ENCODE data around the gene PI3. TPM values are rescaled to one million over a fixed set of nuclear protein-coding genes. Genes with fewer than 3 reads are reported as not detected.

PI3 gene
- total RNA-seq, 1 donor from 2014 or later: not detected

- no peak within 1 kb of the TSS for H3K4me3 Mint-ChIP-seq (ENCODE audit: unreplicated experiment)
- H3K27me3 Mint-ChIP-seq (ENCODE audit: low read depth): peaks cover 25% of the 10 kb centered on the region
- no peaks in the 10 kb centered on the region for H3K36me3 Mint-ChIP-seq (ENCODE audit: low read depth)
- DNase-seq (ENCODE audit: low spot score): no peak
- peaks cover 5% of the 10 kb centered on the region for H3K9me3 Mint-ChIP-seq (ENCODE audit: low read depth)
- no peak for TF ChIP-seq CTCF (IDR thresholded peaks at IDR 0.05)
- H3K4me1 Mint-ChIP-seq (ENCODE audit: low read depth): no peaks in the 10 kb centered on the region
- no peak within 1 kb of the TSS for H3K27ac Mint-ChIP-seq (ENCODE audit: unreplicated experiment)
Observed at GRCh38 chr20:45206725-45207124, 32.0 kb downstream of the PI3 start, which contains the start of gene SEMG1. TSS of gene SEMG1 (plus strand) at chr20:45207033. CDS start at chr20:45207054, 21 bp downstream.

GRCh38 chr20:45209924-45210323, 35.2 kb downstream of the PI3 start:
- DNase-seq (ENCODE audit: low spot score): no peak
- Mint-ChIP-seq H3K9me3 (ENCODE audit: low read depth) (no peaks in the 10 kb centered on the region), H3K27me3 (ENCODE audit: low read depth) (peaks cover 27% of the 10 kb centered on the region), H3K4me1 (ENCODE audit: low read depth) (no peaks in the 10 kb centered on the region), H3K27ac (ENCODE audit: unreplicated experiment) (no peak overlapping the region), H3K36me3 (ENCODE audit: low read depth) (no peaks in the 10 kb centered on the region), H3K4me3 (ENCODE audit: unreplicated experiment) (no peak overlapping the region)
- no peak for TF ChIP-seq CTCF (IDR thresholded peaks at IDR 0.05)

GRCh38 chr20:45211569-45212474, 37.1 kb downstream of the PI3 start:
- Mint-ChIP-seq H3K4me1 (ENCODE audit: low read depth) (no peaks in the 10 kb centered on the region), H3K36me3 (ENCODE audit: low read depth) (no peaks in the 10 kb centered on the region), H3K4me3 (ENCODE audit: unreplicated experiment) (no peak overlapping the region), H3K27me3 (ENCODE audit: low read depth) (peaks cover 16% of the 10 kb centered on the region), H3K27ac (ENCODE audit: unreplicated experiment) (no peak overlapping the region), H3K9me3 (ENCODE audit: low read depth) (no peaks in the 10 kb centered on the region)
- no peak for TF ChIP-seq CTCF (IDR thresholded peaks at IDR 0.05)
- DNase-seq (ENCODE audit: low spot score): no peak

- peaks cover 13% of the 10 kb centered on the region for H3K27me3 Mint-ChIP-seq (ENCODE audit: low read depth)
- no peaks in the 10 kb centered on the region for H3K36me3 Mint-ChIP-seq (ENCODE audit: low read depth)
- peaks cover 2% of the 10 kb centered on the region for H3K9me3 Mint-ChIP-seq (ENCODE audit: low read depth)
- H3K4me3 Mint-ChIP-seq (ENCODE audit: unreplicated experiment): no peak overlapping the region
- no peak for TF ChIP-seq CTCF (IDR thresholded peaks at IDR 0.05)
- no peaks in the 10 kb centered on the region for H3K4me1 Mint-ChIP-seq (ENCODE audit: low read depth)
- no peak for DNase-seq (ENCODE audit: low spot score)
- no peak overlapping the region for H3K27ac Mint-ChIP-seq (ENCODE audit: unreplicated experiment)
Observed at GRCh38 chr20:45212836-45213235, 38.1 kb downstream of the PI3 start.

GRCh38 chr20:45218124-45218523, 43.4 kb downstream of the PI3 start:
- H3K36me3 Mint-ChIP-seq (ENCODE audit: low read depth): no peaks in the 10 kb centered on the region
- no peak overlapping the region for H3K4me3 Mint-ChIP-seq (ENCODE audit: unreplicated experiment)
- no peaks in the 10 kb centered on the region for H3K4me1 Mint-ChIP-seq (ENCODE audit: low read depth)
- peaks cover 13% of the 10 kb centered on the region for H3K27me3 Mint-ChIP-seq (ENCODE audit: low read depth)
- no peak for TF ChIP-seq CTCF (IDR thresholded peaks at IDR 0.05)
- H3K27ac Mint-ChIP-seq (ENCODE audit: unreplicated experiment): no peak overlapping the region
- DNase-seq (ENCODE audit: low spot score): no peak
- H3K9me3 Mint-ChIP-seq (ENCODE audit: low read depth): peaks cover 2% of the 10 kb centered on the region
